A204.1 (cell line): ENCODE measurements around the gene ESF1.
"Not testable (repeated sequence)": the region's sequence is repeated elsewhere in the genome, so short reads cannot be mapped to it uniquely, and the experiment has no call there.

Experiments
- FAIRE-seq: peaks from 2 replicates; lab custom pipeline; 2012; peaks lifted over from hg19 to GRCh38; lab: Jason Lieb, UNC

ESF1 gene

DNA sequence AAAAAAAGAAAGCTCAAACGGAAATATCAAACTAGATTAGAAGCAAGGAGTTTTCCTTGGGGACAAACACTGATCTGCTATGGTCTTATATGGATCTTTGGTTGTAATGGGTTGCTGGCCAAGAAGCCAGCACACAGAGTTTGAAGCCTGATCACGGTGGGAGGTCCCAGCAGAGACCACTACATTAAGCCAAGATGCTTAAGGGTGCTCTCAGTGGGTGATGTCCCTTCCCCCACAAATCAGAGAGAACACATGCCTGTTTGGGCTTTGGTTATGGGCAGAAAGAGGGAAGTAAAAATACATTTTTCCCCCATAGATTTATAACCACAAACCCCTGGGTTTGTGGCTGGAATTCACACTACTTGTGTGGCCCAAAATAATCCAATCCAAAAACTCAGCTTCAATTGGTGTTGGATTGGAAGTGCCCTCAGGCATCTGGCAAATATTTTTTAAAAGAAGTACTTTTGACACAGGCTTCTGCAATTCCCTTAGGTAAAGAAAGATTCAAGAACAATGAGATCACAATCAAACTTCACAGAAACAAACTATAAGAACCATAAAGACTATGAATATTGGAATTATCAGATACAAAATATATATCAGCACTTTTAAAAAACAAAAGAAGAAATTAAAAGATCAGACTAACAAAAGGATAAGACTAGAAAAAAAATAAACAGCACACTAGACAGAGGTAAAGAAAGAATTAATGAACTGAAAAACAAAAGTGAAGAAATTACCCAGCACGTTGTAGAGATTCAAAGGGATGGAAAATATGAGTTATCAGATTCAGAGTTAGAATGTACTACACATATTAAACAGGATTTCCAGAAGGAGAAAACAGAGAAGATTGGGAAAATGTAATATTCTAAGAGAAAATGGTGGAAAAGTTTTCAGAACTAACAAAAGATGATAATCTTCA lies 44.7 kb downstream of the ESF1 start:
- FAIRE-seq = peak; percentile 16

DNA sequence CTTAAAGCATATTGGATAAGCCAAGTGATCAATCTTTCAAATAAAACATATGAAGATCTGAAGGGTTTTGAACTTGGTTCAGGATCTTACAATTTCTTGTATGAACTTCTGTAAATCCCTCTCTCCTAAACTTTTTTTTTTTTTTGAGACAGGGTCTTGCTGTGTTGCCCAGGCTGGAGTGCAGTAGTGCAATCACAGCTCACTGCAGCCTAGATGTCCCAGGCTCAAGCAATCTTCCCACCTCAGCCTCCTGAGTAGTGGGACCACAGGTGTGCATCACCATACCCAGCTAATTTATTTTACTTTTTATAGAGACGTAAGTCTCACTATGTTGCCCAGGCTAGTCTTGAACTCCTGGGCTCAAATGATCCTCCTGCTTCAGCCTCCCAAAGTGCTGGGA lies 46.5 kb downstream of the ESF1 start:
- FAIRE-seq = not testable (repeated sequence)

DNA sequence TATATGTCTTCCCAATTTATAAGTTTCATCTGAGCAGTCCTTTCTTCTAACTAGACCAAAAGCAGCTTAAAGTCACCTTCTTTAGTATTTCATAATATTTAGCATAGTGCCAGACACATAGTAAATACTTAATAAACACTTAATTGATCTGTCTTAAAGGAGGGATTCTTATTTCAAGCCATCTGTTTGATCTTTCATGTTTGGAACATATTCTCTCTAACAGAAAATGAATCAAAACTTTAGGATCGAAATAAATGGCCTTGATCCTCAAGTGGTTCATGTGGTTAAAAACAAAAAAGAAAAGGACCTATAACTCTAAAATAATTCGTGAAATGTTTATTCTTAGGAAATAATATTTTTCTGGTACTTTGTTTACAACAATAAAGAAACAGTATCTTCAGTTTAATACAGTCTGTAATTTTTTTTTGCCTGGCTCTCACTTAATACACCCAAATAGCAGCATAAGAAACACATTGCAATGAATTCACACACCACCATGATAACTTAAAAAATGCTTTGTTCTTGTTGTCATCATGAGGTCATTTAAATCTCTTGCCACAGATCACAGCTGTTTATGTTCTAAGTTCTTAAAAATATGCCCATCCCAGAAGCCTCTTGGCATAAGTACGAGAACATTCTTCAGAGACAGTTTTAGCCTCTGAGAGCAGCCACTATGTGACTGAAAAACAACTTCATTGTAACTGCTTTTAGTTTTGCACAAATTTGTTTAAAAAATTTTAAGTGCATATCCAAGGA lies 48.1 kb downstream of the ESF1 start:
- peak; percentile 40 for FAIRE-seq

DNA sequence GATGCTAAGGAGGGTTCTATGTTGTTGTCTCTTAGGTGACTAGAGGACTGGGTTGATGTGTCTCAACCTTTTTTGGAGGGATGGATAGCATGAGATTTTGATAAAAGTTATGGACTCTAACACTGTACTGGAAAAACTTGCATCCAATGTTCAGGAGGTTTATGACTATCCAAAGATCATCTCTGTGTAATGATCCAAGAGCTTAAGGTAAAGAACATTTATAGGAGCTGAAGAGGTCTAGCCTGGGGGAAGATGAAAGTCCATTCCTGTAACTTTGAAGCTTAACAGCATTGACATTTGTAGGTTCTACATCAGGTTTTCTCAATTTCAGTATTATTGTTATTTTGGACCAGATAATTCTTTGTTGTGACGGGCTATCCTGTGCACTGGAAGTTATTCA lies 48.9 kb downstream of the ESF1 start:
- FAIRE-seq = no peak

DNA sequence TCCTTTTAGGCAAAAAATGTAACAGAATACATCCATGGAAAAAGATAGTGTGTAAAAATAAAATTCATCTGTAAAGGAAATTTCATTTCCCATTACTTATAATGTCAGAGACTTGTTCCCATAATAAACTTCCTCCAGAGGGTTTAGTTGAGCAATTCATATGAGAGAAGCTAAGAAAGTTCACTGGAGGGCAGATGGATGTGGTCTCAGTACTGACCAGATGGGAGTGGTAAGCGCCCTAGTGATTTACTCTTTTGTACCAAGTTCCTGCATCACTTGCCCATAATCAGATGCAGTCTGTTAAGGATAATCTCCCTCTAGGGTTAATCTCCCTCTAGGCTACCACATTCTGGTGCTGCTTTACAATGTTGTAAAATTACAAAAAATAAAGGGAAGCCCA lies 61.7 kb downstream of the ESF1 start:
- FAIRE-seq = no peak

DNA sequence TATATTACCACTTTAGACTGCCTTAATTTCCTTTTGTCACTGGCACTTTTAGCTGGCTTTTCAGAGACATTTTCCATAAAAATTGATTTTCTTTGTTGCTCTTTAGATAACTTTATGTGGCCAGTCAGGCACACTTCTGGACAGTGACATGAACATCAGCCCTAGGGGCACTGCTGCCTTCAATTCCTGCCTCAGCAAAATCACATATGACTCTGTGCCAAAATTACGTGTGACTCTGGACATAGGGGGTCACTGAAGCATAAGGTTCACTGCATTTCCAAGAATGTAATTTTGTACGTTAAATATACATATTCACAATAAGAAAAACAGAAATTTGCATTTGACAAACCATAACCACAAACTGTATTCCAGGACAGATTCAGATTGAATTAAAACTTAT lies 66.5 kb downstream of the ESF1 start:
- FAIRE-seq = no peak

DNA sequence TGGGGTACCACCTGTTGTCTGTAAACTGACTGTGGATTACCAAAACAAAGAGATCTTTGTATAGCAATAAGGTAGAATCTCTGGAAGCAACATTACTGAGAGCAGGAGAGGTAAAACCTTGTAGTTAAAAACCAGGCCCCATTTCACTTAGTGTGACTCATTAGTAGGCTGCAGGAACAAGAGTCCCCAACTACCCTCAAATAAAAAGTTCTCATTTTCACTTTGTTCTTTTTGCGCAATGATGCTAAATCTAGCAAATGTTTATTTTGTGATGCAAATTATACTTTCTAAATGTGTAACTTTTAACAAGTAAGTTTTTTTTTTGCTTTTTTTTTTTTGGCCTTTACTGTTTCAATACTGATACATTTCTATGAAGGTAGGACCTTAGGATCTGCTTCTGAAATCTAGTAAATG lies 67.1 kb downstream of the ESF1 start:
- no peak for FAIRE-seq

DNA sequence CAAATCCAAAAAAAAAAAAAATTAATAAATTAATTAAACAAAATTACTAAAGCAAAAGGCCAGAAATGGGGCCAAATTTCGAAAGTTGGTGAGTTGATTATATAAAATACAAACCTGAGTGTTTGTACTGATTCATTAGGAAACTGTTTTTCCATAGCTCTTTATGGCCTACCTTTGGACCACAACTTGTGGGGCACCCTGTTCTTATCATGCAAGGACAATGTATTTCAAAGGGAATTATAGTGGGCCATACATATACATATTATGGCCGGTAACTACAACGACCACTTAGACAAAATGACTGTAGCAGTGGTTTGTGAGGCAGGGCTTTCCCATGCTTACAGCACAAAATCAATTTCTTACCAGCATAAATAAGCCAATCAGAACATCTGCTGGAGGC lies 69.5 kb downstream of the ESF1 start:
- FAIRE-seq = no peak

DNA sequence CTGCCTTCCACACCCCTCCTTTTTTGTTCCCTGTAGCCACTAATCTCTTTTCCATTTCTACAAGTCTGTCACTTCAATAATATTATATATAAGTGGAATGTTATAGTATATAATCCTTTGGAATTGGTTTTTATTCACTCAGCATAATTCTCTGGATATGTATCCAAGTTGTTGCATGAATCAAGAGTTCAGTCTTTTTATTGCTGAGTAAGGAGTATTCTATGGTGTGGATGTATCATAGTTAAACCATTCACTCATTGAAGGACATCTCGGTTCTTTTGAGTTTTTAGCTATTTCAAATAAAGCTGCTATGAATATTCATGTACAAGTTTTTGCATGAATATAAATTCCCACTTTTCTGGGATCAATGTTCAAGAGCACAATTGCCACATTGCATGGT lies 76.5 kb downstream of the ESF1 start:
- FAIRE-seq = no peak

DNA sequence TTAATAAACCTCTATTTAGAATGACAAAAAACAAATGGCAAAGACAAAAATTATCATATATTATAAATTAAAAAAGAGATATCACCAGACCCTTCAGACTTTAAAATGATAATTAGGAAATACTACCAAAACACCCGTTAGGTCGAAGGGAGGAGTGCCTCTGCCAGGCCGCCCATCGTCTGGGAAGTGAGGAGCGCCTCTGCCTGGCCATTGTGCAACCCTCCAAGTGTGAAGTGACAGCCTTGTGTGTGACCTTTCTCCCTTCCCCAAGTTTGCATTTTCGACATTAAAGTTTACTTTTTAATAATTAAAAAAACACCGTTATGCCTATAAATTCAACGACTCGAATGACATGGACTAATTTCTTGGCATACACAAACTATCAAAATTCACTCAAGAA lies 81.5 kb downstream of the ESF1 start:
- no peak for FAIRE-seq

DNA sequence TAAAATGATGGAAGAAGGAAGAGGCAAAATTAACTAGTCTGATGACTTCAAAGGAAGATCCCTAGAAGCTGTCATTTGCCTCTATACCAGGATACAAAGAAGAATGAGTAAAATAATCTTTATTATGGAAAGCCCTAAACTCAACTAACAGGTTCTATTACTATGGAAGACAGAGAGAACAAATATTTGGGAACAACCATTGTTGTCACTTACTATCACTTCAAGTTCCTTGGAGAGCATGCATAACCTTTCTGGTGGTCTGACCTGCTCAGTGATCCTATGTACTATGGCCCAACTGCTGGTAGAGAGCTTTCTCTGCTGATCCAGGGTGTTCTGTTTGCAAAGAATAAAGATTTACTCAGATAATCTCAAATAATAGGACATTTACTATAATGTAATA lies 83.2 kb downstream of the ESF1 start:
- FAIRE-seq = no peak

DNA sequence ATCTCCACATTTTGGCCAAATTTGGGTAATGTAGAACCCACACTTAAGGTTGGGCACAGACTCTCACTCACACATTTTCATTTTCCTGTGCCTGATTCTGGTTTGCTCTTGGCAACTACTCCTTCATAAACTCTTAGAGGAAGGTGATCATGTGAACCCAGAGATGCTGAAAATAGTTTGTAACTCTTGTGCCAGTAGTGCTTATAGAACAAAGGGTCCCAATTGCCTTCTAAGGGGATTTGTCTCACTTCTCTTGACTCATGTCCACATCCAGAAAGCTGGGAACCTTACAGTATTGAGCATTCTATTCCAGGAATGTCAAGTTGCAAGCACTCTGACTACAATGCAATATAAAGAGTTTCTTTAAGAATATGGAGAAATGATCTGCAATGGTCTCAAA lies 84.0 kb downstream of the ESF1 start:
- FAIRE-seq = no peak

DNA sequence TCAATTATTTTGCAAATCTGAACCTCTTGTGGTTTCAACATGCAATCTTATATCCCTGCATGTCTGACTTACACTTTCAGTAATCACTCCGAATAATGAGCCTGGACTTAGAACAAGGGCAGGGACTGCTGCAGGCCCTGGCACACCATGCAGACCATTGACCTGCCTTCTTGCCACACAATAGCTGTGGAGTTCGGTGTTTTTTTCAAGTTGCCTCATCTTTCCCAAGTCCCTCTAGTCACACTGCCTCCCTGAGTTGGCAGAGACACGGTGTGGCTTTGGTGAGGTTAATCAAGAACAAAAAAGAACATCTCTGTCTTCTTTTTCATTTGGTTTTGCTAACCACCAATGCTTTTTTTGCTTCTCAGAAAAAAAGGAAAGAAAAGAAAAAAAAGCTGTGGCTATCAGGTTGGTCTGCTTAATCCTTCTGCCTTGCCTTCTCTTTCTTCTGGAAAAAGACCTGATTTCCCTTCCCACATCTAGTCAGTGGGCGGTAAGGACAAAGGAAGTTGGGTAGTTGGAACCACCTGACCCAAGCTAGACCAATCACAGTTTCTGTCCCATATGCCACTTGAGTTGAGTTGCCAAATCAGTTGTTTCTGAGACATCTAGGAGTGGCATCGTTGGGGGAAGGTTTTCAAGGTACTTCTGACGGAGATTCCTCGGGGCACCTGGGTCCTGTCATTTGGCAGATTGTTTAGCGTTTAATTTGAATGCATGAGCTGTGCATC lies 90.1 kb downstream of the ESF1 start:
- FAIRE-seq = no peak

DNA sequence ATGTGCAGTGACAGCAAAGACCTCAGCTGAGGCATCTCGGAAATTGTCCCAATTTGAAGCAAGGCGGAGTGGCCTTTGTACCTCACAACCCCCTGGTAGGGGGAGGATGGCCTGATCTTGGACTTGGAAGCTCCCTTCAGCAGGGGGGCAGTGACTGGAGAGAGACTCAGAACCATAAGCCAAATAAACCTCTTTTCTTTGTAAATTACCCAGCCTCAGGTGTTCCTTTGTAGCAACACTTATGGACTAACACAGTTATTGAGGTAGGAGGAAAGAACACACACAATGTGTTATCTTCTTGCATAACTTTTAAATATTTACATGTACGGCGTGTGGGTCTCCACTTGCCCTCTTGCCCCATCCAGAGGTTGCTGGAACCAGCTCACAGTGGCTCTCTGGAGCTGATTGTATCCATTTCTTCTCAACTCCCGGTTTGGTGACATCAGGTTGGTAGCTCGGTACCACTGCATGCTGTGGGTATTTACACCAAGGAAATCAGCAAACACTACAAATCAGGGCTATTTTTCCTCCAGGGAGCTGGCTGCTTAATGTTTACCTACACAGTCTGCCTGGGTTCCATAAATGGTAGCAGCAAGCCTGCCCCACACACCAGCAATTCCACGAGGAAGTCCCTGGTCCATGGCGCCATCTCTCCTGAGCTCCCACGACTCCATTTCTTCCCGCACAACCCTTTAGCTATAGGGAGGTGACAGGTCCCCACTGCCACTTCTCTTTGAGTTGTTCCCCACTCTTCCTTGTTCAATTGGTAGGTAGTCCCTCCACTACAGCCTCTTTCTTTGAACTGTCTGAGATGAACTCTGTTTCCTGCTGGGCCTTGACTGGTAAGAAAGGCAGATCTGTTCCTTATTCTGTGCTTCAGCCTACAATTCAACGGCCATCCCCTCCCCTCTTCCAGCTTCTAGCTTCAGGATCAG lies 91.7 kb downstream of the ESF1 start:
- FAIRE-seq = no peak

DNA sequence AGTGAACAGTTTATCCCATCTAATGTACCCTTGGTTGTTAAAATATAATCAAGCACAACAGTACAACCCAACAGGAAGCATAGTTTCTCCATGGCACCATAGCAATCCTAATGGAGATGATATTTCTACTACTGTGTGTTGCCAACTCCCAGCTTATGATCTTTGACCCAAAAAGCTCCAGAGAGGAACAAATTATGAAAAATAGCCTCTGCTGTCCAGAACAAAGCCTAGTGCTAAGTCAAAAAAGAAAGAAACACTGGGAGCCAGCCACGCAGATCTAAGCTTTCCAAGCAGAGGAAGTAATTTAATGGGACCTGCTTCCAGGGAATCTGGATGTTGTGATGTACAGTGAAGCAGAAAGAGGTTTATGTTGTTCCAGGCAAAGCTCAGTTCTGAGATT lies 93.8 kb downstream of the ESF1 start:
- FAIRE-seq = no peak

DNA sequence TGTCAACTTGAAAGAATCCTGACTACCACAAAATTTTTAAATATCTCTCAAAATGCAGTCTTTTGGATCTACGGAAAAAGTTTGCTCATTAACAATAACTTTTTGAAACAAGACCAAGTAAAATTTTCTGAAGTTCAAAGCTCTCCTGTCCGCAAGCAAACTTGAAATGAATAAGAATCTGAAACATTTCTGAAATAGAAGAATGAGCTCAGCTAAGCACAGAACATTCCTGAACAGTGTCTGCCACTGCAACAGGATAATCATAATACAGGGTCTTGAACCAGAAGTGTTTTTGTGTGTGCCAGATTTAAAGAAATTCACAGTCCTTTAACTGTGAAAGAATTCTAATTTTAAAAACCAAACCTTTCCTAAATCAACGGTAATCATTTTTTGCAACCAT lies 96.9 kb downstream of the ESF1 start:
- no peak for FAIRE-seq

DNA sequence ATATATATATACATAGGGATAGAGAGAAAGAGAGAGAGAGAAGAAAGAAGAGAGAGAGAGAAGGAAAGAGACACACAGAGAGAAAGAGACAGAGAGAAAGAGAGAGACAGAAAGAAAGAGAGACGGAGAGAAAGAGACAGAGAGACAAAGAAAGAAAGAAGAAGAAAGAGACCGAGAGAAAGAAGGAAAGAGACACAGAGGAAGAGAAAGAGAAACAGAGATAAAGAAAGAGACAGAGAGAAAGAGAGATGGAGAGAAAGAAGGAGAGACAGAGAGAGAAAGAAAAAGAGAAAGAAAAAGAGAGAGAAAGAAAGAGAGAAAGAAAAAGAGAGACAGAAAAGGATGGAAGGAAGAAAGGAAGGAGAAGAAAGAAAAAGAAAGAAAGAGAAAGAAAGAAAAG lies 99.1 kb downstream of the ESF1 start:
- no peak for FAIRE-seq

DNA sequence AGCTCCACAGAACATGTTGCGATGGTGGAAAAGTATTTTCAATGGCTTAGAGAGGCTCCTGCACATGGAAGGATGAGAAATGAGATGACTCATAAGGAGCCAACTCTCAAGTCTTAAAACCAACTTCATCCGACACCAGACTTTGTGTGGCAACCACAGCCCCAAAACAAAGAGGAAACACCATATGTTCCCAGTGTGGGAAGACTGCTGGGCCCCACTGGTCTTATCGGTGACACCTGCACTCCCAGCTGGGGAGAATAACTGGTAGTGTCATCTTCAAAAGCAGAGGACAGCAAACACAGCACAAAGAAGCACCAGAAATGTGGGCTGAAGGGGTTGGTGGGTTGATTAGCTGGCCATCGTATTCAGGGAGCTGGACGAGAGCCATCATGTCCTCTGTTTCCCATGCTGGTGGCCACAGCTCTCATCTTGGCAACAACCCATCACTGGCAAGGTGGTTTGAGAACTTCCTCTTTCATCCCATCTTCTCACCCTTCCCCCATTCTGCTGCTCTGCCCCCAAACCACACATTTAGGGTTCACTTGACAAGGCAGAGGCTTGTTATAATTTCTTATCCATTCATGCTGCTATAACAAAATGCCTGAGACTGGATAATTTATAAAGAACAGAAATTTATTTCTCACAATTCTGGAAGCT lies 100.0 kb downstream of the ESF1 start:
- FAIRE-seq = no peak

DNA sequence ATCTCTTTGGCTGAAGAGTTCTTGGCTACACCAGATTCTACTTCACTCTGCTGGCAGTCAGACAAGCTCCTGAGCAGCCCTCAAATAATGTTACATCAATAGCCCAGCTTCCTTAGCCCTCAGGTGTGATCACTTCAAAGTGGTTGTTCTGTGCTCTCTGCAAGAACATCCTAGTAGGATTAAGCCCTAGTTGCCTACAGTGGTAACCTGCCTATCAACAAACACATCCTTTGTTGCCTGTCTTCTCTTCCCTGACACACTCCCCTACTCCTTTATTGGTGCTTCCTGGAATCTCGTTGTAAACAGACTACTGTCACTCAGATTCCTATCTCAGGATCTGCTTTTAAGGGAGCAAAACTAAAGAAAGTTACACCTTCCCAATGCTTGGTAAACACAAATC lies 100.9 kb downstream of the ESF1 start:
- no peak for FAIRE-seq

DNA sequence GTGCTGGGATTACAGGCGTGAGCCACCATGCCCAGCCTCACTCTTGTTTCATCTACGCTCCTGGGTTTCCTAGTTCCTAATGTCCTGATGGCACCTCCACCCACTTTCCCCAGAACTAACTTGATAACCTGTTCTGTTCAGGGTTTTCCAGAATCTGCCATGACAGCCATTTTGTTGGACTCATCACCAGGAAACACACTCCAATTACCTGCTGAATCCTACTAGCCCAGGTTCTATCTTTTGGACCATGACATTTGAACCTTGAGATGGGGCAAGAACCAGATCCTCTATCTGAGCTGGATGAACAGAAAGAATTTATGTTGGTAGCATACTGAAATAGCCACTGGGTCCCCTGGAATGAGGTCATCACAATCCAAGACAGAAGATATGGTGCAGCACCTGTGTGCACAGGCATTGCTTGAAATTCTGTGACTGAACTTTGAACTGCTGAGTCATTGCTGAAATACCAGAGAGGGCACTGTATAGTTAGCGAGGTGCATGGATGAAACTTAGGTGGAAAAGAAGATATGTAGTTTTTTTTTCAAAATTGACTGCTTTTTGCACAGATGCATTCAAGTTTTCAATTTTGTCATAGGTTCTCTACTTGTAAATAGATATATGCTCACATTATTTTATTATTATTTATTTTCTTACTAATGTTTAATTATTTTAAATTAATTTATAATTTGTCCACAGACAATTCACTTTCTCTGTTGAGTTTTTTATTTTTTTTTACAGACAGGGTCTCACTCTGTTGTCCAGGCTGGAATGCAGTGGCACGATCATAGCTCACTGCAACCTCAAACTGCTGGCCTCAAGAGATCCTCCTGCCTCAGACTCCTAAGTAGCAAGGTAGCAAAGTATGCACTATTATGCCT lies 103.2 kb downstream of the ESF1 start:
- no peak for FAIRE-seq
